ENCODE data around the gene ADAMTS2.

The ADAMTS2 gene

DNA sequence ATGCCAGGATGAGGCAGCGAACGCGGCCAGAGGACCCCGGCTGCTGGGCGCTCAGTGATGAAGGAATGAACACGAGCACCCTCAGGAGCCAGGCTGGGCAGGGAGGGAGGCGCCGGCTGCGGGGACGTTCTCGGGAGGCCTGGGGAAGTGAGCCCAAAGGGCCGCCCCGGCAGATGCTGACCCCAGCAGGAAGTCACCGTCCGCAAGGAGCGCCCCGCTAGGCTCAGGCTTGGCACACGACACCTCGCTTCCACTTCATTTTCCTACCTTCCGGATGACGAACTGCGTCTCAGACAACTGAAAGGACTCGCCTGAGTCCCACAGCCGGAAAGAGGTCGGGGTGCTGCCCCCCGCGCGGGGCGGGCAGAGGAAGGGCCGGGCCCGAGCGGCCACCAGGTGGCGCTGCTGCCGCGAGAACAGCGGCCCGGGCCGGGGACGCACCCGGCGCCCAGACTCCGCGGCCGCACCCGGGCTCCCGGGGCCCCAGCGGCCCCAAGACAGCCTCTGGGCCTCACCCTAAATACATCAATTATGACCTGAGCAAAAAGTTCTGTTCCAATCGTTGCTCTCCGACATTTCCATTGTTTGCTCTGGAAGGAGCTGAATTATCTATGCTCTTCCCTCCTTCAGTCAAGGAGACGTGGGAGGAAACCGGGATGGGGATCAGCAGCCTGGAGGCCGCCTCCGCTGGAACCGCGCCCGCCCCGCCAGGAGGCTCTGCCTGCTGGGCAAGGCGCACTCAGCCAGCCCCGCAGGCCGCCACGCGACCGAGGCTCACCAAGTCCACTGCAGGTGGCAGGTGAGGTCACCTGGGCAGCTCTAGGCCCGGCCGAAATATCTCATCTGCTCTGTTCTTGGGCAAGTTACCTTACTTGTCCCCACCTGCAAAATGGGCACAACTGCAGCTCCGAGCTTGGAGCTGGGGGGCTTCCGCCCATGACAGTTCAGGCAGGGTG, 178.1 kb downstream of the ADAMTS2 start:
- peak; percentile 58 for TF ChIP-seq CTCF (IDR thresholded peaks at IDR 0.05; ENCODE audit: low read depth, low read length, missing control alignments)
- no peak for DNase-seq (ENCODE audit: extremely low read depth, low read depth)
- H3K4me3 ChIP-seq (replicated peaks; ENCODE audit: low read depth, low read length): no peak overlapping the region

DNA sequence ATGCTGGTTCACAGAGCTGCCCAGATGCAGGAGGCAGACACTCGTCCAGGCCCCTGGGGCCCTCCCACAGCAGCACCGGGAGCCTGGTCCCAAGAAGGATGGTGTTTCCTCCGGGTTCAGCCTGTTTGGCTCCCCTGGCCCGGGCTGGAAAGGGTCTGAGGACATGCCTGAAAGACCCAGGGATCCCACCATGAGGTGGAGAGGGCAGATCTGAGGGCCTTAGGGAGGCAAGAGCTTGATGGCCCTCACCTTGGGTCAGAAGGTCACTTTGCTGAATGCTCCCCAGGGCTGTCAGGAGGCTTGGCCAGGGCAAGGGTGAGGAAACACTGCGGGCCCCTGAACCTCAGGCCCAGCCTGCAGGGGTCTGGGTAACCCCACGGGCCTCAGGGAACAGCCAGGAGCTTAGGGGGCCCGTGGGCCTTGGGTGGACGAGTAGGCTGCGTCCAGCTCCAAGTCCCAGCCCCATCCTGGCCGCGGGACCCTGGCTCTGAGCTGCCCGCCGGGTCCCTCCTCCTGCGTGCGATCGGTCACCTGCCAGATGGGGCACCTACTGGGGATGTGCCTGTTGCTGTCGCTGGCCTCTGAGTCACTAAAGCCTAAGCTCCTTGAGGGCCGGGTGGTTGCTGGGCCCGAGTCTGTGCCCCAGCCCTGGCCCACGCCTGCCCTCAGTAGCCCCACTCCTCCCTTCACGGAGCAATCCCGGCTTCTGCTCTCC, 178.9 kb downstream of the ADAMTS2 start:
- H3K4me3 ChIP-seq (replicated peaks; ENCODE audit: low read depth, low read length): no peak overlapping the region

GRCh38 chr5:179165421-179166170, 179.7 kb downstream of the ADAMTS2 start:
- no peak for DNase-seq (ENCODE audit: extremely low read depth, low read depth)
- TF ChIP-seq CTCF (IDR thresholded peaks at IDR 0.05; ENCODE audit: low read depth, low read length, missing control alignments): no peak
- H3K4me3 ChIP-seq (replicated peaks; ENCODE audit: low read depth, low read length): no peak overlapping the region

More for the DNA sequence above, 178.9 kb downstream of the ADAMTS2 start:
- no peak for DNase-seq (ENCODE audit: extremely low read depth, low read depth)
- TF ChIP-seq CTCF (IDR thresholded peaks at IDR 0.05; ENCODE audit: low read depth, low read length, missing control alignments): no peak

GRCh38 chr5:179164331-179165311, 180.6 kb downstream of the ADAMTS2 start:
- no peak for DNase-seq (ENCODE audit: extremely low read depth, low read depth)
- H3K4me3 ChIP-seq (replicated peaks; ENCODE audit: low read depth, low read length): no peak overlapping the region
- no peak for TF ChIP-seq CTCF (IDR thresholded peaks at IDR 0.05; ENCODE audit: low read depth, low read length, missing control alignments)

DNA sequence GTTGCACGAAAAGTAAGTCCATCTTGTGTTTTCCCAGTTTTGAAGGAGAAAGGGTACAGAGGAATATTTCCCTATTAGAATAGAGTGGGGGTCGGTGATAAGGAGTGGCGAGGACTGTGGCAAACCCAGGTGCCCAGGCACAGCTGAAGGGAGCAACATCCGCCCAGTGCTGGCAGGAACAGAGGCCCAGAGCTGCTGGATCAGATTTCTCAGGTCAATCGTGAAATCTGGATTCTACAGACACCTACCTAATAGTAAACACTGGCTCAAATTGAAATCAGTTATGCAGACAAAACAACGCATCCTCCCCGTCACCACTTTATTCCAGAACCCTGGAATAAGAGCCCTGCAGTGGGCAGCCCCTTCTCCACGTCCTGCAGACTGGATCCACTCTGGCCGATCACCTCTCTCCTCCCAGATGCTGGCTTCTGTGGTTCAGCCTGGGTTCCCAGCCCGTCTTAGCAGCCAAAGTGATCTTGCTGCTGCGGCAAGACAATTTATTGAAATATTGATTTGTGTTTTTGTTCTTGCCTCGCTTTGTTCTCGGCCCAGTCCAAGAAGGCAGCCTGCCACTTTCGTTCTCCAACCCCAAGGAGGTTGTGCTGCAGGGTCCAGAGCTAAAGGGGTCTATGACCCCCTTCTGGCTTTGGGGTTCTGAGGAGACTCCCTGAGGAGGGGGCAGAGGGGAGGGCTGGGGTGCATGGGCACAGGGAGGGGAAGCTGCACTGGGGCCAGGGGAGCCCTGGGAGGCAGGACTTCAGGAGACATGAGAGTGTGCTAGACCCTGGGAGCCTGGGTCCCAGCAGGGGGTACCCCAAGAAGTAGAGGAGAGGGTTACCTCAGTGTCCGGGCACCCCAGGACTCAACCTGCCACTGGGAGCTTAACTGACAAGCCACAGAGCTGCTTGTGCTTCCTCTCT, 181.8 kb downstream of the ADAMTS2 start:
- TF ChIP-seq CTCF (IDR thresholded peaks at IDR 0.05; ENCODE audit: low read depth, low read length, missing control alignments): no peak
- no peak overlapping the region for H3K4me3 ChIP-seq (replicated peaks; ENCODE audit: low read depth, low read length)
- DNase-seq (ENCODE audit: extremely low read depth, low read depth): no peak
